Left ventricle myocardium inferior (tissue), 1 donor: ENCODE data around the gene TADA1. TPM values are rescaled to one million over a fixed set of nuclear protein-coding genes. Genes with fewer than 3 reads are reported as not detected.

ENCODE experiments used
- DNase-seq: peaks from one replicate; pipeline ENCODE4 v3.0.0-alpha.2; 2020
- H3K27ac ChIP-seq: fragments of 200-600 bp; replicated peaks from 2 replicates; pipeline ENCODE4 v1.8.0; 2021
- H3K27me3 ChIP-seq: fragments of 200-600 bp; 2 replicates; pipeline ENCODE4 v1.8.0; 2021; ENCODE audit warnings: low read depth
- H3K36me3 ChIP-seq: fragments of 200-600 bp; 2 replicates; pipeline ENCODE4 v1.8.0; 2021
- H3K4me1 ChIP-seq: fragments of 200-600 bp; 2 replicates; pipeline ENCODE4 v1.8.0; 2021
- H3K4me3 ChIP-seq: fragments of 200-600 bp; 2 replicates; pipeline ENCODE4 v1.8.0; 2021; ENCODE audit warnings: mild to moderate bottlenecking, moderate library complexity
- H3K9me3 ChIP-seq: fragments of 200-600 bp; replicated peaks from 2 replicates; pipeline ENCODE4 v1.8.0; 2021
- CTCF ChIP-seq: fragments of 200-600 bp; IDR thresholded peaks from 2 replicates; pipeline ENCODE4 v1.8.0; 2021; ENCODE audit warnings: antibody characterized with exemption, mild to moderate bottlenecking, borderline replicate concordance
- intact Hi-C: fragments of 100-400 bp; cut with micrococcal nuclease; formaldehyde crosslinking; loops from one replicate; pipeline ENCODE4 v1.11.0; 2022
- total RNA-seq: library from RNA; stranded (reverse); fragmentation: NEBNext Ultra II Directional; extraction: Animal tissue kit (Norgen Biotek cat#: 25700); gene quantifications from one replicate; pipeline ENCODE4 v1.2.1, GENCODE V29; 2021
- donor health status: DM: no; HTN: yes; CAD: no; lungs with severe emphysema.

The TADA1 gene
- total RNA-seq, 1 donor from 2014 or later = 10.2 TPM

- no peak overlapping the region for H3K4me3 ChIP-seq
- intact Hi-C loops = no loop called here
- peaks cover 5% of the 10 kb centered on the region for H3K27me3 ChIP-seq
- H3K9me3 ChIP-seq = no peaks in the 10 kb centered on the region
- DNase-seq = no peak
- H3K36me3 ChIP-seq = no peaks in the 10 kb centered on the region
- no peak for TF ChIP-seq CTCF
- H3K27ac ChIP-seq = no peak overlapping the region
- peaks cover 10% of the 10 kb centered on the region for H3K4me1 ChIP-seq
These were observed 29.1 kb upstream of the TADA1 start for GRCh38 chr1:166905136-166905535.

- Histone ChIP-seq H3K36me3 (no peaks in the 10 kb centered on the region), H3K4me3 (no peak overlapping the region), H3K4me1 (peaks cover 10% of the 10 kb centered on the region), H3K9me3 (no peaks in the 10 kb centered on the region), H3K27me3 (no peaks in the 10 kb centered on the region), H3K27ac (no peak overlapping the region)
- no peak for TF ChIP-seq CTCF
- no peak for DNase-seq
- intact Hi-C loops = no loop called here
These were observed 27.2 kb upstream of the TADA1 start for GRCh38 chr1:166903232-166903631.

- TF ChIP-seq CTCF = no peak
- Histone ChIP-seq H3K27ac (no peak overlapping the region), H3K27me3 (no peaks in the 10 kb centered on the region), H3K9me3 (peaks cover 9% of the 10 kb centered on the region), H3K4me3 (no peak overlapping the region), H3K36me3 (no peaks in the 10 kb centered on the region), H3K4me1 (peaks cover 10% of the 10 kb centered on the region)
- DNase-seq = no peak
- intact Hi-C loops = no loop called here
These were observed 26.2 kb upstream of the TADA1 start for GRCh38 chr1:166902279-166902678.

GRCh38 chr1:166900987-166901386, 24.9 kb upstream of the TADA1 start:
- no peak overlapping the region for H3K4me3 ChIP-seq
- peaks cover 10% of the 10 kb centered on the region for H3K9me3 ChIP-seq
- intact Hi-C loops = no loop called here
- no peaks in the 10 kb centered on the region for H3K36me3 ChIP-seq
- H3K4me1 ChIP-seq = peaks cover 10% of the 10 kb centered on the region
- TF ChIP-seq CTCF = no peak
- no peak overlapping the region for H3K27ac ChIP-seq
- DNase-seq = no peak
- H3K27me3 ChIP-seq = no peaks in the 10 kb centered on the region

- H3K9me3 ChIP-seq = peaks cover 10% of the 10 kb centered on the region
- TF ChIP-seq CTCF = no peak
- no peak overlapping the region for H3K27ac ChIP-seq
- peaks cover 5% of the 10 kb centered on the region for H3K27me3 ChIP-seq
- no peak overlapping the region for H3K4me3 ChIP-seq
- intact Hi-C loops = no loop called here
- H3K4me1 ChIP-seq = peaks cover 10% of the 10 kb centered on the region
- H3K36me3 ChIP-seq = no peaks in the 10 kb centered on the region
- DNase-seq = no peak
These were observed 23.7 kb upstream of the TADA1 start for GRCh38 chr1:166899769-166900168.

- Histone ChIP-seq H3K27ac (no peak overlapping the region), H3K4me3 (no peak overlapping the region), H3K9me3 (peaks cover 10% of the 10 kb centered on the region), H3K27me3 (peaks cover 27% of the 10 kb centered on the region), H3K4me1 (no peaks in the 10 kb centered on the region), H3K36me3 (no peaks in the 10 kb centered on the region)
- no peak for TF ChIP-seq CTCF
- intact Hi-C loops = no loop called here
- no peak for DNase-seq
These were observed 19.7 kb upstream of the TADA1 start for GRCh38 chr1:166895766-166896165.
